ENCODE data around the gene STK32B. TPM values are rescaled to one million over a fixed set of nuclear protein-coding genes. Genes with fewer than 3 reads are reported as not detected.

The STK32B gene
- total and polyA plus RNA-seq, 5 donors from 2014 or later = not detected

DNA sequence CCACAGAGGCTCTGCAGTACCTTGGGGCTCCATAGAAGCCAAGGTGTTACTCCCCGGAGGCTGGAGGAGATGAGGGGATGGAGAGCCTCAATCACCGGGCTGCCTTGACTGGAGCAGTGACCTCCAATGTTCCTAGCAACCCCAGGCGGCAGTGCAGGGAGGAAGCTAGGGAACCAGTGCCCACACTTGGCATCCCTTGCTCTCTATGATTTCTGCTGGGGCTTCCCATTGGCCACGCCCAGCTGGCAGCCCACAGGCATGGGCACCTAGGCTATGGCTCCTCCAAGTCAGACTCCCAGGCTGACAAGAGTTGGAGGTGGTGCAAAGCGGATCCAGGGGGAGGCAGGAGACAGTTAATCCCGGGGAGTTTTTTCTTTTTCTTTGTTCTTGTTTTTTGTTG, 427.4 kb downstream of the STK32B start:
- ATAC-seq (ENCODE audit: low read depth in 2 of 2) (no peak), DNase-seq (no peak)
- Mint-ChIP-seq H3K36me3 (no peaks in the 10 kb centered on the region), H3K4me1 (no peaks in the 10 kb centered on the region), H3K27ac (no peak overlapping the region), H3K27me3 (no peaks in the 10 kb centered on the region), H3K9me3 (peaks cover 0 to 6% (median 0%) of the 10 kb centered on the region in 7 donors), H3K4me3 (no peak overlapping the region)
- Histone ChIP-seq H3K27me3 (ENCODE audit: control insufficient read depth, insufficient read depth, low read length) (no peaks in the 10 kb centered on the region), H3K27ac (ENCODE audit: insufficient read depth, low read length, poor library complexity, severe bottlenecking) (no peak overlapping the region), H3K9me3 (ENCODE audit: control insufficient read depth in 2 of 2, low read length in 2 of 2) (no peaks in the 10 kb centered on the region), H3K4me3 (ENCODE audit: low read depth, low read length) (no peak overlapping the region), H3K4me1 (ENCODE audit: control insufficient read depth, insufficient read depth, low read length, poor library complexity, severe bottlenecking) (no peaks in the 10 kb centered on the region), H3K36me3 (ENCODE audit: control insufficient read depth, insufficient read depth, low read length) (no peaks in the 10 kb centered on the region)

DNA sequence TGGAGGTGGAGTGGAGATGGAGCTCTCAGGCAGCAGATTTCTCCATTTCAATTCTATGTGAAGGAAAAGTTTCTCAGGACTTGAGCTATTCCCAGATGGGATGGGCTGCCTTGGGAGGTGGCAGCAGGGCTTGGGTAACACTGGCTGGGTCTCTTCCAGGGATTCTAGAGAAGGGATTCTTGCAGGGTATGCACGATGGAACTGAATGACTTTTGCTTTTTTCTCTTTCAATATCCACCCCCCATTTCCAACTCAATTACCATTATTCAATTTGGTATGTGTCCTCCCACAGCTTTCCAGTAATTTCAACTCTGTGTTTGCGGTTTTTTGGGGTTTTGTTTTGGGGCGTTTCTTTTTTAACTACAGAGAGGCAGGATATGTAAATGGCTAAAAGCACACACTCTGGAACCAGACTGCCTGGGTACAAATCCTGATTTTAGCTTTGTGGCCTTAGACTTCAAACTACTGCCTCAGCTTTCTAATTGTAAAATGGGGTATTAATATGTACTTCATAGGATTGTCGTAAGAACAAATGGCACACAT, 428.3 kb downstream of the STK32B start:
- Mint-ChIP-seq H3K27me3 (no peaks in the 10 kb centered on the region), H3K4me1 (no peaks in the 10 kb centered on the region), H3K4me3 (no peak overlapping the region), H3K27ac (no peak overlapping the region), H3K9me3 (peaks cover 0 to 7% (median 0%) of the 10 kb centered on the region in 7 donors), H3K36me3 (no peaks in the 10 kb centered on the region)
- H3K27ac ChIP-seq (ENCODE audit: insufficient read depth, low read length, poor library complexity, severe bottlenecking) = no peak overlapping the region
- ATAC-seq (ENCODE audit: low read depth in 2 of 2) (no peak), DNase-seq (no peak)
- H3K36me3 ChIP-seq (ENCODE audit: control insufficient read depth, insufficient read depth, low read length) = no peaks in the 10 kb centered on the region
- H3K4me3 ChIP-seq (ENCODE audit: low read depth, low read length) = no peak overlapping the region
- H3K27me3 ChIP-seq (ENCODE audit: control insufficient read depth, insufficient read depth, low read length) = no peaks in the 10 kb centered on the region
- no peaks in the 10 kb centered on the region for H3K9me3 ChIP-seq (ENCODE audit: control insufficient read depth in 2 of 2, low read length in 2 of 2)
- no peaks in the 10 kb centered on the region for H3K4me1 ChIP-seq (ENCODE audit: control insufficient read depth, insufficient read depth, low read length, poor library complexity, severe bottlenecking)

DNA sequence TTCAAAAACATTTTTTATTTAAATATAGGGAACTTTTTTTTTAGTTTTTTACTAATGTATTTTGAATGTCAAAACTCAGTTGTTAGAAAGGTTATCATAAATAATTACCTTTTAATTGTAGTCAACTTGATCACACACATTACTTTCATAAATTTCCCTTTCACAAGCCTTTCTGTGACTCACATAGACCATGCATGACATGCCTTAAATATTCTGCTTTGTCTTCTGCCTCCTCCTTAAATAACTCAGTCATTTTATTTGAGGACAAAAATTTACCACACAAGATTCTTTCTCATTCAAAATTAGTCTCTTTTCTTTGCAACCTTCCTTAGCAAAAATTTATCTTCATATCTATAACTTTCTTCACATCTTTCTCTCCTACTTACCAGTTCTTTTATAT, 437.1 kb downstream of the STK32B start:
- H3K36me3 Mint-ChIP-seq = peaks cover 3% of the 10 kb centered on the region
- no peak overlapping the region for H3K27ac Mint-ChIP-seq
- H3K4me1 ChIP-seq (ENCODE audit: control insufficient read depth, insufficient read depth, low read length, poor library complexity, severe bottlenecking) = no peaks in the 10 kb centered on the region
- no peak overlapping the region for H3K27ac ChIP-seq (ENCODE audit: insufficient read depth, low read length, poor library complexity, severe bottlenecking)
- no peaks in the 10 kb centered on the region for H3K27me3 ChIP-seq (ENCODE audit: control insufficient read depth, insufficient read depth, low read length)
- no peak overlapping the region for H3K4me3 Mint-ChIP-seq
- H3K9me3 Mint-ChIP-seq = peaks cover 0 to 21% (median 3%) of the 10 kb centered on the region in 7 donors
- H3K4me3 ChIP-seq (ENCODE audit: low read depth, low read length) = no peak overlapping the region
- no peaks in the 10 kb centered on the region for H3K36me3 ChIP-seq (ENCODE audit: control insufficient read depth, insufficient read depth, low read length)
- DNase-seq (no peak), ATAC-seq (ENCODE audit: low read depth in 2 of 2) (no peak)
- no peaks in the 10 kb centered on the region for H3K4me1 Mint-ChIP-seq
- no peaks in the 10 kb centered on the region for H3K27me3 Mint-ChIP-seq
- H3K9me3 ChIP-seq (ENCODE audit: control insufficient read depth in 2 of 2, low read length in 2 of 2) = peaks cover 0 to 11% of the 10 kb centered on the region in 2 experiments

DNA sequence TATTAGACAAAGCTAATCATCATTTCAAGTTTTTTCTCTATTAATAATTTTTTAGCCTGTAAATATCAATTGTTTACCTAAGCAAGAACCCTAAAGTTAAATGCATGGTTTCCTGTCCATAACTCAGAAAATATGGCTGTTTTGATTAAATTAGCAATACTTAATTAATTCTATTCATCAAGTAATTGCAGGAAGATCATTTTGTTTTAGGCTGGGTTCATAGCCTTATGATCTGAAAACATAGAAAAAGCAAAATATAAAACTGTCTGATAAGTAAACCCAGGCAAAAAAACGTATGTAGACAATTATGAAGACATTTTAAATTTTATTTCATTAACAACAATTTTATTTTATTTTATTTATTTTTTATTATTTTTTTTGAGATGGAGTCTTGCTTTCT, 438.0 kb downstream of the STK32B start:
- Mint-ChIP-seq H3K27me3 (no peaks in the 10 kb centered on the region), H3K4me3 (no peak overlapping the region), H3K27ac (no peak overlapping the region), H3K4me1 (no peaks in the 10 kb centered on the region), H3K9me3 (peaks cover 0 to 17% (median 3%) of the 10 kb centered on the region in 7 donors), H3K36me3 (peaks cover 3% of the 10 kb centered on the region)
- Histone ChIP-seq H3K27me3 (ENCODE audit: control insufficient read depth, insufficient read depth, low read length) (no peaks in the 10 kb centered on the region), H3K4me3 (ENCODE audit: low read depth, low read length) (no peak overlapping the region), H3K4me1 (ENCODE audit: control insufficient read depth, insufficient read depth, low read length, poor library complexity, severe bottlenecking) (no peaks in the 10 kb centered on the region), H3K36me3 (ENCODE audit: control insufficient read depth, insufficient read depth, low read length) (no peaks in the 10 kb centered on the region), H3K9me3 (ENCODE audit: control insufficient read depth in 2 of 2, low read length in 2 of 2) (peaks cover 0 to 11% of the 10 kb centered on the region in 2 experiments), H3K27ac (ENCODE audit: insufficient read depth, low read length, poor library complexity, severe bottlenecking) (no peak overlapping the region)
- ATAC-seq (ENCODE audit: low read depth in 2 of 2) (no peak), DNase-seq (no peak)

DNA sequence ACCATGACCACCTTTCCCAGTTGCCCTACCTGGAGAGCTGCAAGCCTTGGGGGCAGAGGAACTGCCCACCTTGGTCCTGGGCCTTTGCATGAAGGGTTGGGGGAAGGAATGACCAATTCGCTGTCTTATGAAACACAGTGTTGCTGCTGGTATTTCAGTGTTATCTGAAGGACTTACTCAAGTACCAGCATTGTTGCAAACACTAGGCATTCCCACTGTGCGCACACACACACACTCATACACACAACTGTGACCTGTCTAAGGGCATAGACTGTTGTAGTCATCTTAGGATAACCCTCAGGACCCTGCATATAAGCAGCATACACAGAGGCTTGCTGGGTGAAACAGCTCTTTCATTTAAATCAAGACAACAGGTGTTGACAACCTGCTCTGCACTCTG, 446.2 kb downstream of the STK32B start:
- Mint-ChIP-seq H3K36me3 (no peaks in the 10 kb centered on the region), H3K4me1 (no peaks in the 10 kb centered on the region), H3K4me3 (no peak overlapping the region), H3K9me3 (peaks cover 0 to 6% (median 2%) of the 10 kb centered on the region in 7 donors), H3K27ac (no peak overlapping the region), H3K27me3 (no peaks in the 10 kb centered on the region)
- H3K27ac ChIP-seq (ENCODE audit: insufficient read depth, low read length, poor library complexity, severe bottlenecking) = no peak overlapping the region
- no peak for DNase-seq
- no peak overlapping the region for H3K4me3 ChIP-seq (ENCODE audit: low read depth, low read length)
- no peaks in the 10 kb centered on the region for H3K9me3 ChIP-seq (ENCODE audit: control insufficient read depth in 2 of 2, low read length in 2 of 2)
- no peaks in the 10 kb centered on the region for H3K27me3 ChIP-seq (ENCODE audit: control insufficient read depth, insufficient read depth, low read length)
- no peaks in the 10 kb centered on the region for H3K4me1 ChIP-seq (ENCODE audit: control insufficient read depth, insufficient read depth, low read length, poor library complexity, severe bottlenecking)
- no peaks in the 10 kb centered on the region for H3K36me3 ChIP-seq (ENCODE audit: control insufficient read depth, insufficient read depth, low read length)
- ATAC-seq (ENCODE audit: low read depth in 2 of 2) = no peak

DNA sequence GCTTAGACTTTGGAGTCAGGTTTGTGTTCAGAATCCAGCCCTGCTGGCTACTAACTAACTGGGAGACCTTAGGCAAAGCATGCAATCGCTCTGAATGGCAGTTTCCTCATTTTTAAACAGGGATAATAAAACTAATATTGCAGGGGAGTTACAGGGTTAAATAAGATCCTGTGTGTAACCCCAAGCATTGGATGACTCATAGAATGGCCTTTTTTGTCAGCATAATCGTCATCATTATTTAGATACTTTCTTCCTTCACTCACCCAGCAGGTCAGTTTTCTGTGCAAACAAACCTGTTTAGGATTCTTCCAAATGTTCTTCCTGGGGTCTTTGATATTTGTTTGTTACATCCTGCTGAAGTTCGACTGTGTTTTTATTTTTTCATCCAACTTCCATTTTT, 448.9 kb downstream of the STK32B start:
- ATAC-seq (ENCODE audit: low read depth in 2 of 2) = no peak
- Mint-ChIP-seq H3K27me3 (no peaks in the 10 kb centered on the region), H3K9me3 (peaks cover 0 to 5% (median 3%) of the 10 kb centered on the region in 7 donors), H3K4me1 (no peaks in the 10 kb centered on the region), H3K27ac (no peak overlapping the region), H3K36me3 (no peaks in the 10 kb centered on the region), H3K4me3 (no peak overlapping the region)
- H3K27ac ChIP-seq (ENCODE audit: insufficient read depth, low read length, poor library complexity, severe bottlenecking) = no peak overlapping the region
- DNase-seq = no peak
- no peaks in the 10 kb centered on the region for H3K27me3 ChIP-seq (ENCODE audit: control insufficient read depth, insufficient read depth, low read length)
- no peaks in the 10 kb centered on the region for H3K9me3 ChIP-seq (ENCODE audit: control insufficient read depth in 2 of 2, low read length in 2 of 2)
- H3K36me3 ChIP-seq (ENCODE audit: control insufficient read depth, insufficient read depth, low read length) = no peaks in the 10 kb centered on the region
- no peak overlapping the region for H3K4me3 ChIP-seq (ENCODE audit: low read depth, low read length)
- no peaks in the 10 kb centered on the region for H3K4me1 ChIP-seq (ENCODE audit: control insufficient read depth, insufficient read depth, low read length, poor library complexity, severe bottlenecking)

DNA sequence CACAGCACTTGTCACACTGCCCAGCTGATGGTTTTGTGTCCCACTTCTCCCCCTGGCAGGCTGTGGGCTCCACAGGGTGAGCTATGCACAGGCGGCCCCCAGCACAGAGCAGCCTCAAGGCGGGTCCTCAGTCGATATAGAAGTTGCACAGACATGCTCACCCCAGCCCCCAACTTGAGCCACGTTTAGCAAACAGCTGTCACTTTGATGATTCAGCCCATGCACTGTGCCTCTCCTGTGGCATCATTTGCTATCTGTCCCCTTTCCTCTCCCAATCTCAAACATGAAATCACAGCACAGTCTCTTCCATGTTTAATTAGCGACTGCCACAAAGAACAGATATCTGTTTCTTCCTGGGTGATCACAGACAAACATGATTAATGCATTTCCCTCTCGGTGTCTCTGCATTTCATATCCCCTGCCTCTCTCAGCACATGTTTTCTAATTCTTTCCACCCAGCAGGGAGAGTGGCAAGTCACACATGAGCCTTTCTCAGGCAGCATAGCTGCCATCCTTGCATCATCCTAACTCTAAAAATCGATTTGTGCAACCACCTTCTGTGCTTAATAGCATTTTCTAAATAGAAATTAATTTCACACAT, 452.2 kb downstream of the STK32B start:
- H3K36me3 Mint-ChIP-seq = no peaks in the 10 kb centered on the region
- H3K27me3 Mint-ChIP-seq = no peaks in the 10 kb centered on the region
- no peak for ATAC-seq (ENCODE audit: low read depth in 2 of 2)
- no peak overlapping the region for H3K27ac Mint-ChIP-seq
- Histone ChIP-seq H3K4me1 (ENCODE audit: control insufficient read depth, insufficient read depth, low read length, poor library complexity, severe bottlenecking) (no peaks in the 10 kb centered on the region), H3K9me3 (ENCODE audit: control insufficient read depth in 2 of 2, low read length in 2 of 2) (no peaks in the 10 kb centered on the region), H3K27me3 (ENCODE audit: control insufficient read depth, insufficient read depth, low read length) (peaks cover 3% of the 10 kb centered on the region), H3K36me3 (ENCODE audit: control insufficient read depth, insufficient read depth, low read length) (no peaks in the 10 kb centered on the region), H3K4me3 (ENCODE audit: low read depth, low read length) (no peak overlapping the region), H3K27ac (ENCODE audit: insufficient read depth, low read length, poor library complexity, severe bottlenecking) (no peak overlapping the region)
- no peaks in the 10 kb centered on the region for H3K4me1 Mint-ChIP-seq
- H3K4me3 Mint-ChIP-seq = no peak overlapping the region
- DNase-seq = no peak
- peaks cover 0 to 8% (median 0%) of the 10 kb centered on the region in 7 donors for H3K9me3 Mint-ChIP-seq

DNA sequence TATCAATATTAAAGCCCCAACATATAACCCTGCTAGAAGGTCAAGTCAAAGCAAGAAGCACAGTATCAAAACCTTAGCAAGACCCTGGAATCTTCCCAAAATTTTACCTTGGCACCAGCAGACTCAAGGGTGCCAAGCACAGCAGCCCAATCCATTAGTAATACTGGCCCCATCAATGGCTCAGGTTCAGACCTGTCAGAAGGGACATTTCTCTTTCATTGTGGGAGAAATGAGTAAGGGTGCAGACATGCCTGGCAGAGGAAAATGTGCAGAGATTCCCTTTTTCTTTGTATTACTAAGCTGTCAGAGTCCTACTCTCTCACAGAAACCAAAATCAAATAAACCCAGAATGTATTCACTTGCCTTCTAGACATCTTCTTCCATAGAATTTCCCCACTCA, 453.2 kb downstream of the STK32B start:
- Histone ChIP-seq H3K9me3 (ENCODE audit: control insufficient read depth in 2 of 2, low read length in 2 of 2) (no peaks in the 10 kb centered on the region), H3K4me3 (ENCODE audit: low read depth, low read length) (no peak overlapping the region), H3K36me3 (ENCODE audit: control insufficient read depth, insufficient read depth, low read length) (no peaks in the 10 kb centered on the region), H3K4me1 (ENCODE audit: control insufficient read depth, insufficient read depth, low read length, poor library complexity, severe bottlenecking) (no peaks in the 10 kb centered on the region), H3K27ac (ENCODE audit: insufficient read depth, low read length, poor library complexity, severe bottlenecking) (no peak overlapping the region), H3K27me3 (ENCODE audit: control insufficient read depth, insufficient read depth, low read length) (peaks cover 3% of the 10 kb centered on the region)
- Mint-ChIP-seq H3K36me3 (no peaks in the 10 kb centered on the region), H3K9me3 (peaks cover 0 to 5% (median 0%) of the 10 kb centered on the region in 7 donors), H3K27ac (no peak overlapping the region), H3K27me3 (no peaks in the 10 kb centered on the region), H3K4me1 (no peaks in the 10 kb centered on the region), H3K4me3 (no peak overlapping the region)
- DNase-seq (no peak), ATAC-seq (ENCODE audit: low read depth in 2 of 2) (no peak)

Measured in CD4-positive, CD25-positive, alpha-beta regulatory T cell (primary cell).